Neural cell (in vitro differentiated cells): ENCODE data around the gene MZF1.

ENCODE experiments used
- CTCF ChIP-seq: fragments of 450-650 bp; IDR thresholded peaks from 2 replicates; pipeline ENCODE4 v1.5.1; 2014; ENCODE audit warnings: antibody characterized with exemption, mild to moderate bottlenecking, moderate library complexity; ENCODE audit not compliant: poor library complexity, severe bottlenecking
- EP300 ChIP-seq: fragments of 450-650 bp; conservative IDR thresholded peaks from 2 replicates; pipeline ENCODE4 v1.6.1; 2014; ENCODE audit warnings: antibody characterized with exemption, mild to moderate bottlenecking, moderate library complexity; ENCODE audit not compliant: poor library complexity, severe bottlenecking
- EZH2 ChIP-seq: fragments of 200-600, 300-800 bp; shearing (Covaris generic), sonication (generic); IDR thresholded peaks from 2 replicates; pipeline ENCODE4 v1.6.1; 2014; ENCODE audit warnings: antibody characterized with exemption, low read length, borderline replicate concordance, mild to moderate bottlenecking; ENCODE audit not compliant: insufficient read depth, poor library complexity, severe bottlenecking
- POLR2AphosphoS5 ChIP-seq: IDR thresholded peaks from 2 replicates; pipeline ENCODE4 v1.6.1; 2012
- RAD21 ChIP-seq: fragments of 450-650 bp; conservative IDR thresholded peaks from 2 replicates; pipeline ENCODE4 v1.6.1; 2014; ENCODE audit warnings: antibody characterized with exemption, mild to moderate bottlenecking, moderate library complexity
- REST ChIP-seq: IDR thresholded peaks from 2 replicates; pipeline ENCODE4 v1.6.1; 2012; ENCODE audit warnings: borderline replicate concordance
- SMC3 ChIP-seq: fragments of 450-650 bp; conservative IDR thresholded peaks from 2 replicates; pipeline ENCODE4 v1.6.1; 2014; ENCODE audit warnings: antibody characterized with exemption, mild to moderate bottlenecking, moderate library complexity; ENCODE audit not compliant: poor library complexity

GRCh38 chr19:58554494-58555368 lies 18.4 kb downstream of the MZF1 start, which contains the start of gene CHMP2A:
- TF ChIP-seq CTCF (no peak), SMC3 (no peak), REST (no peak), EP300 (peak; percentile 51), POLR2AphosphoS5 (peak; percentile 89), RAD21 (peak; percentile 13), EZH2 (no peak)
